DMS153 treated with DMSO at 0.1 percent for 48 hours (cell line): ENCODE data around the gene MAPK10.
"Not testable (repeated sequence)": the region's sequence is repeated elsewhere in the genome, so short reads cannot be mapped to it uniquely, and the experiment has no call there.

Experiments
- DNase-seq: peaks from one replicate; lab custom pipeline; 2025; ENCODE audit not compliant: unreplicated experiment; lab: John Stamatoyannopoulos, UW

MAPK10 gene

DNA sequence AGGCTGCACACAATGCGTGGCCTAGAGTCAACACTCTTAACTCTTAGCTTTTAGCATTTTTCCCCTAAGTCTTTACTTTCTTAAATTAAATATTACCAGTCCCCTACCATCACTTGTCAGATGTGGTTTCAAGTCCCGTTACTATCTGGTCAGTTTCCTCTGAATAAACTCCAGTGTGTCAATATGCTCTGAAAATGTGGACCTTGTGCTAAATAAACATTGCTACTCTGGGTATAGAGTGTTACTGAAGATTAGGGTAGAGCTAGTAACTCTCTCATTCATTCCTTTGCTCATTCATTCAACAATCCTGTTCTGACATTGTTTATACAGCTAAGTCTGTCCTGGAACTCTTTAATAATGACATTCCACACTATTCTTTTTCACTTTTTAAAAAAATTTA, 251.0 kb downstream of the MAPK10 start:
- DNase-seq = no peak

DNA sequence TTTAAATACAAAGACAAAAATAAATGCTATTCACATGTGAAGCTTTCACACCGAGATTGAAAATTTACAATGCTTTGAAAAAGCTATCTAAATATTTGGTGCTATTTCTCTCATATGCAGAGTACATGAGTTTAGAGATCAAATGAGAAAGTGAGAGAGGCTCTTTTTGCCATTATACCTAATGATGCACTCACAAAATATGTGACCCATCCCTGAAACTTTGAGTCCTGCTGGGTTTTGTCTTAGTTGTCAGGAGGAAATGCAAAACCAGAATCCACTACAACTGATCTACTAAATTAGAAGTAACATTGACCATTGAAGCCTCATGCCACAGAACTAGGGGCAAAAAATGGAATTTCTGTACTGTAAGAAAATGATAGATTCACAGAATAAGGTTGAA, 251.7 kb downstream of the MAPK10 start:
- no peak for DNase-seq

DNA sequence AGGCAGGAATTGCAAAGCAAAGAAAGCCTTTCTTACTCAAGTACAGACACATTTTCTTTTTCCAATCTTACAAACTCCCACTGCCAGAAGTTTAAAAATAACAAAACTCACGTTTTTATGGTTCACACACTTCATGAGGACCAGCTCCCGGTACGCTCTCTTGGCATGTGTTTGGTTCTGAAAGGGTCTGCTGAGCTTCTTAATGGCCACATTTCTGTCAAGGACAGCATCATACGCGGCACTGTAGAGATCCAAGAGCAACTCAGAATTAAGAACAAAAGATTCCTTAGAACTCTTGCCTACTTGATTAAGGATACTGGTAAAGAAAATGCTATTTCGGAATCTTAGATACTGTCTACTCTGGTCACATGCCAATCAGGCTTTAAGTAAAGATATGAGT, 252.7 kb downstream of the MAPK10 start:
- no peak for DNase-seq

DNA sequence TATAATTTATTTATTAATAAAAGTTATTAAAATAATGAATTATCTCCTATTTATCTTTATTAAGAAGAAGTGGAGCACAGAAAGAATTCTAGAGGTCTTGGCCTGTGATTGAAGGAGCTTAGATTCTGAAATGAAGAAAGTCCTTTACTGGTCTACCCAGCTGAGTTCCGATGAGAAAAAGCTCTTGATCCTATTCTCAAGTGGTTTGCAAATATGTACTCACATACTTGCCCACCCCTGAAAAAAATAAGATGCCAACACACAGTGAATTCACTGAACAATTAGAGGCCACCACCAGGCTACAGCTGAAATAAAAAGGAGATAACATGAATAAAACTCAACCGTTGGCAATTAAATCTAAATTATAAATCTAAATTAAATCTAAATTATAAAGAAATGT, 253.4 kb downstream of the MAPK10 start:
- DNase-seq = no peak

DNA sequence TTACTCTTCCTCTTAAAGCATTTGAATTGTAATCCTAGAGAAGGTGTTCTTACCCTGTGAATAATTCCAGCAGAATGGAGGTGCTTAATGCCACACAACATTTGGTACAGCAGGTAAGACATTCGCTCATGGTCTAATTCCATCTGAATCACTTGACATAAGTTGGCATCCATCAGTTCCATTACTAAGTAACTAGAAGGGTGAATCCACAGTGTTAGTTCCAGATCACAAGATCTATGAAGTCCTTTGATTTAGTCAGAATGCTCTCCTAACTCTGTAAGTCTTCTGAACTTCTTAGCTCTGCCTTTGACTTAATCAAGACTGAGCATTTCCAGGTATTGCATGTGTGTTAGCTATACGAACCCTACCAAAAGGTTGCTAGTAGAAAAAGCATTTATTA, 258.0 kb downstream of the MAPK10 start:
- no peak for DNase-seq

DNA sequence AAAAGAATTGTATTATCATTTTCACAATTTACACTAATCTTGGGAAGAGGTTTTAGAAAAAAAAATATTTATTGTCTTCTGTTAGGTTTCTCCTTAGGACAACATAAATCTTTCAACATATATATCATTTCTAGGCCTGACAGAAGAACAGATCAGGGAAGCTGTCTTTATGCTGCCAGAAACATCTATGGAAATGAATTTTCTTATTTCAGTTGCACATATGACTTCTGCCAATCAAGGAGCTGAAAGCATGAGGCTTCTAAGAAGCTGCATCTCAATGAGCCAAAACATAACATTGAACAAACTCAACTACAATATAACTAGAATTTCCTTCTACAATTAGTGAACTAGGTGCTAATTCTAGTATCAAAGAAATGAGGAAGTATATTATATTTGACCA, 258.4 kb downstream of the MAPK10 start:
- DNase-seq = no peak

DNA sequence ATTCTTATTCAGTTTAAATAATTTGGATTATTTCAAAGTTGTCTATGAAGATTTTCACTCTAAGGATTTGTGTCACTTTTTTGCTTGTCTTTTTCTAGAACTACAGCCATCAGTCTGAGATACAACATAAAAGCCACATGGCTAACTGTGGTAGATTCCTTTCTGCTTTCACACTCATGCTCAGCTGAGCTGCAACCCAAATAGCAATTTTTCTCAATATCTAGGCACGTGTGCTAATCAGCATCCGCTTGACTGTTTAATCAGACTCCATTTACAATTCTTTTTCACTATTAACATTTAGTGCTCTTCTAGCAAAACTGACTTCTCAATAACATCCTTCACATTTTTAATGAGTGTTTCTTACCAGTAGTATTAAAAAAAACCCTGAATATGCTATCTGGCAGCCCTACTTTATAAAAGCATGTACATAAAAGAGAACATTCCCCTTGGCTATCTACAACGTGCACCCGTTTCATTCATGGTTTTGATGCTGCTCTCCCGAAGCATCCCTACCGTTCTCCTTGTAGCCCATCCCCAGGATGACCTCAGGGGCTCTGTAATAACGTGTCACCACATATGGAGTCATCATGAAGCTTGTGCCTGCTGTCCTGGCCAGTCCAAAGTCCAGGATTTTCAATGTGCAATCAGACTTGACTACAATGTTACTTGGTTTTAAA, 259.2 kb downstream of the MAPK10 start:
- no peak for DNase-seq

DNA sequence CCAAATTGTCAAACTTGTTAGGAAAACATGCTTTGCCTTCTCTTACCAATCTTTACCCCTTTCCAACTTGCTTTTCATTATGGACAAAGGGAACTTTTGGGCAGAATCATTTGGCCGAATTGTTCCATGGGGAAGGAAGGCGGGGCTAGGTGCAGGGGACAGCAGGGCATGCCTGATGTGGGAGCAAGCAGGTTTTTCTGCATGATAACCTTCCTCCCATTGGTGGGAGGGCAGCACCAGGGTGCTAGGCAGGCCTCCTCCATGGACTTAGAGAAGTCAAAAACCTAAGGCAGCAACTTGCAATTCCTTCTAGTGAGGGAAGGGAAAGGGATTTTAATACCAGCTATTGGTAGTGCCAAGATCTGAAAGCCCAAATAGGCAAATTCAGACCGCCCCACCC, 260.5 kb downstream of the MAPK10 start:
- no peak for DNase-seq

DNA sequence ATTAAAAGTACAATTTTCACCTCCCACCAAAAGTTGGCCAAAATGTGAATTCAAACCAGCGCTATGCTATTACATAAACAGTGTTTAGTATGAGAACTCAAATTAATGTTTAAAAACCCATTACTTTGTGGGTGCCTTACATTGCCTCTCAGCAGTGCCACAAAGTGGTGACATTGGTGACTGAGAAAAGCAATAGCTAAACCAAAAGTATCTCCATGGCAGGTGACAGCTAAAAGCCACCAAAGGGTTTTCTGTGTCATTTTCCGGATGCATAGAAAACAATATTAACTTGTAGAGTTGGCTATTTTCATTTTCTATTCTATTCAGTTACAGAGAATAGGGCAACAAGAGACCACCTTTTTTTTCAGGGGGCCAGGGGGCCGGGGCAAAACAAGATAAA, 261.2 kb downstream of the MAPK10 start:
- no peak for DNase-seq

DNA sequence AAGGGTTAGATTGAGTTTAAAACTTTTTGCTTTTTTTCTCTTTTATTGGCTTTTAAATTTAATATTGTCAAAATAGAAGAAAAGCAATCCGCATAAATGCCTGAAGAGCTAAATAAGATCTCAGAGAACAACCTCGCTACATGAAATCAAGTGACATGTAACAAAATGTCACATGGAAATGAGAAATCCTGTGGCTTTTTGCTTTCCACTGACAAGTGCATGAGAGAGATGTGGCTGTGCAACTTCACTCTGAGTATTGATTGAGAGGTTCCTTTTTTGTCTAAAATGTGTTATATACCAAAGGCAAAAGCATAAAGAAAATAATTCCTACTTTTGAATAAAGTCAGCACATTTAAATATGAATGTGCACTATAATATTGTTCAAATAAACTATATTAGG, 263.5 kb downstream of the MAPK10 start:
- no peak for DNase-seq

DNA sequence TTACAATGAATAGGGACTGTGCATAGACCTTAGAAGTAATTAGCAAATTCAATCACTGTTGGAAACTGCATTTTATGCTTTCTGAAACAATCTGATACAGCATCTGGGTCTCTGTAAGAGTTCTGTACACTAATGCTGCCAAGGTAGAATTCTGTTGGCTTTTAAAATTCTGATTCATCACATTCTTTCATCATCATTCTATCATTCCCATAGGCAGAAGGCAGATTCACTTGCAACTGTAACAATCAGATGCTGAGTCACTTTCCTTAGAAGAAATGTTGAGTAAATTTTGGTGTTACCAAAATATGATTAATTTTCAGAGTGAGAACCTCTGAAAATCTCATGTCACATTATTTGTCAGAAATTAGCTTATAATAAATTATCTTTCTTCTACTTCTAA, 267.2 kb downstream of the MAPK10 start:
- no peak for DNase-seq

DNA sequence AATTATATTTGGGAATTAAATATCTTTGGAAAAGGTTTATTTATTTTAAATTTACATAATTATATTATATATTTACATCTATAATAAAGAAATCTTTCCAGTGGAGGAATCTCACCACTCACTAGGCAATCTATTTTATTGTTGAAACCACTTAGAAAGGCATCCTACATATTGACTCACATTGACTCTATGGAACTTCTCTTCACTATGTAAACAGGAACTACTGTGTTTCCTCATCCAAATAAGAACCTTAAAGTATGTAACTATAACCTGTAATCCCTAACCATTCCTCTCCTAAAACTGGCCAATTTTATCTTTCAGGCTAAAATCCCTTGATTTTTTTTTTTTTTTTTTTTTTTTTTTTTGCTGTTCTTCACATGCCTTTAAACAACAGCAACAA, 268.7 kb downstream of the MAPK10 start:
- DNase-seq = no peak

DNA sequence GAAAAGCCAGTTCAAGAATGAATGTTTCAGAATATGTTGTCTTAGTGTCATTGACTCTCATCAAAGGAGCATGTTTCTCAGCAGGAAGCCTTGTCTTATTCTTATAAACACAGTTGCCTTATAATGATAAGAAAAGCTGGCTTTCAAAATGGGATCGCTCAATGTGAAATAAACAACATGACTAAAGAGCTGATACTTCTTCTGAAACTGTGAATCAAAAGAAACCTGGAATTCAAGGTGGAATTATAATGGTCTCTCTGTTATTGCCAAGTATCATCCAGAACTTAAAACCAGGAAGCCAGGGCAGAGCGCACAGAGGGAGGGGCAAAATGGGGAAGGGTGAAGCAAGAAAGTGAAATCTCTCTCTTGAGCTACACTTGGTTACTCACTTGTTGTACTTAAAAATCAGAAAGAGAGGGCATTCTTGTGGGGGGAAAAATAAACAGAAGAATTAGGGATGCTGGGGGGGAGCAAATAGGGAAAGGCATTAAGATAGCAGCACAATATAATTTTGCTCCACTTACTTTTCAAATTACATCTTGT, 270.0 kb downstream of the MAPK10 start:
- DNase-seq = no peak

DNA sequence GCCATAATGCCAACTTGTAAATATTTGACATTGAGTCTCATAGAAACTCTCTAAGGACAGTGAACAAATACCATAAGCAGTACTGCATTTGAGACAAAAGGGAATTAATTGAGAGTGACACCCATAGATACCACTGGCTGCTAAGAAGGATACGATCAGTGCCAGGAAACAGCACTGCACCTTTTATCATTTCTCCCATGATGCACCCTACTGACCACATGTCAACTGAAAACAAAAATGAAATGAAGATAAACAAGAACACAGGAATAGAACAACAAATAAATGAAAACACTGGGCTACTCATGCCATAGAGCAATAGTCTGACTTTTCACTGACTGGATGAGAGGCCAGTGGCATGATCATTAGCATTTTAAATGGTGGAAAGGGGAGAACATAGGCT, 270.8 kb downstream of the MAPK10 start:
- no peak for DNase-seq

DNA sequence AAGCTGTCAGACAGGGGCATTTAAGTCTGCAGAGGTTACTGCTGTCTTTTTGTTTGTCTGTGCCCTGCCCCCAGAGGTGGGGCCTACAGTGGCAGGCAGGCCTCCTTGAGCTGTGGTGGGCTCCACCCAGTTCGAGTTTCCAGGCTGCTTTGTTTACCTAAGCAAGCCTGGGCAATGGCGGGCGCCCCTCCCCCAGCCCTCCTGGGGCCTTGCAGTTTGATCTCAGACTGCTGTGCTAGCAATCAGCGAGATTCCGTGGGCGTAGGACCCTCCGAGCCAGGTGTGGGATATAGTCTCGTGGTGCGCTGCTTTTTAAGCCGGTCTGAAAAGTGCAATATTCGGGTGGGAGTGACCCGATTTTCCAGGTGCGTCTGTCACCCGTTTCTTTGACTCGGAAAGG, 284.1 kb downstream of the MAPK10 start:
- DNase-seq = not testable (repeated sequence)

DNA sequence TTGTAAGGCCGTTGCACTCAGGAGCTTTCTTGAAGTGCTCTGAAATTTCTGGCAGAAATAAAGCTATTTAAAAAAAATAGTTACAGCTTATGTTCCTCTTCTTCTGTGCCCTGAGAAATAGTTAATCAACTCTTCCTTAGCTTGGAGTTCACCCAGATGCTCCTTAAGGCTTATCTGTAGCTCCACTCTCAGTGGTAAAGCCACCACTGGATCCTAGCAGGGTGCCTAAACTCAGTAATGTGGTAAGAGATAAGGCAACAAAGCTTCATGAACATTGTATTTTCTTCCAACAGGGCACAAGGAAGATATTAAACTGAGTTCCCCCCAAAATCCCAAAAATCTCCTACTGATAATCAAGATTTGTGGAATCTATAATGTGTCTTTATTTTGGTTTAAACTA, 299.5 kb downstream of the MAPK10 start:
- no peak for DNase-seq

DNA sequence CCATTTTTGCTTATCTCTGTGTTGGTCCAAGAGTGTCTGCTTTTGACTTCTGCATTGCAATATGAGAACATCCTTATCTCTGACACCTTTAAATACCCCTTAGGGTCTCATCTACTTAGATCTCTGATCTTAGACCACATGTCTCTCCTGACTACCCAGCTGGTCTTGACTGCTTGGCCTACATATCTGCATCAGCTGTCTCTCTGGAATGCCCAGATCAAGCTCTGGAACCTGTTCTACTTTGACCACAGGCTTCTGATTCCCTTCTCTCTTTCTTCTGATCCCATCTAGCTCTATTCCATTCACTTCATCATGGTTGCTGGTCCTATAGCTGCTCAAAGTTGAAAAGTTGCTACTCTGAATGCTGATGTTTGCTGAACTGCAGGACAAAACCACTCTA, 301.2 kb downstream of the MAPK10 start:
- no peak for DNase-seq

DNA sequence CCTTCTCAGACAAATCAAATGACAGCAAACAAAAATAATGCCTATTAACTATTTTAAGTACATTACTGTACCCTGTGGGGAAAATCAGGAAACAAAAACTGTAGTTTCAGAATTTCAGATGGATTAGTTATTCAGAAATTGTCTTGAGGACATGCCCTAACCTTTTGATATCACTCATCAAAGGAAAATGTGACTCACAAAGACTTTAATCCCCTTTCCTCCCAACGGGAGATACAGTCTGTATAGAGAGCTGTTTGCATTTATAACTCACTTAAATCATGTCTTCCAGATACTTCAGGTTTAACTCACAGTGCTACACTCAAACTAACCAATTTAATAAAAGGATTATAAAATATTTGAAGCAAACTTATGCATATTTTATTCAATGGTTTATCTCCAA, 304.0 kb downstream of the MAPK10 start:
- no peak for DNase-seq

DNA sequence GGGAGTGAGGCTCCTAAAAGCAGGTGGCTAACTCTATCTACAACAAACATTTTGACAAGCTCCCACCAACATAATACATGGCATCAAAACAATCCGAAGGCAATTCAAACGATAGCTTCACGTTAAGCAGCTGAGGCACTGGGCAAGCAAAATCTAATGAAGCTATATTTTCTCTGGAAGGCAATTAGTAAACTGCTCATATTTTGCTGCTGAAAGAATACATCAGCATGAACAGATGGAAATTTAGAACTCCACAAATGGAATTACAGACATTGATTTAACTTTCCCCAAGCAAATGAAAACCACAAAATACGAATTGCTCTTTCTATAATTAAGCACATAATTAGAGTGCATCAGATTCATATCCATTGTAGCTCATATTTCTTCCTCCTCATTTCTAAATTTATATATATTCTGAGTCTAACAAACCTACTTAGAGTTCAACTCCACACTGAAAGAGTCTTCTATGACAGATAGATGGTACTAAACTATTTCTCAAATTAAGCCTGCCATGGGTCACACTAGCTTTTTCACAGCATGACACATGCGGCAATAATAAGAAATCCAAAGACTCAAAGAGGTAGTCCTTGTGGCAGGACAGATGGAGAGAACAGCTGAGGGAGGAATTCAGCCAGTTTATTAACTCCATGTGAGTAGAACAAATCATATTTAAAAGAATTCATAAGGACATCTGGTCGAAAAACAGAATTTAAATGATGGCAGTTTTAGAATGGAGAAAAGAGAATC, 305.4 kb downstream of the MAPK10 start:
- no peak for DNase-seq

DNA sequence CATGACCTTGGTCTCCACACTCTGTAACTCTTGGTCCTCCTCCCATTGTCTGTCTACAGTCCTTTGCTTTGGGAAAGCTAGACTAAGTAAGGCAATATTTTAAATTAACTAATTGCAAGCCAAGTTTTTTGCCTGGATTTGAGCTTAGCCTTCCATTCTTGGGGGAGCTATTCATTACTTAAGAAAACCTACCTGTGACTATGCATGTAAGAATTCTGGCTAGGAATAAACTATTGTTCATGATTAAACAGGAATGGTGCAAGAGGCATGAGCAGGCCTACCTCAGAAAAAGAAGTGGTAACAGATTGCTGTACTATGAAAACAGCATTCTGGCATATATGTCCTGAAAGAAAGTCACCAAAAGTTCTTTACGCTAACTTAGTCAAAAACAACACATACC, 309.4 kb downstream of the MAPK10 start:
- DNase-seq = no peak

DNA sequence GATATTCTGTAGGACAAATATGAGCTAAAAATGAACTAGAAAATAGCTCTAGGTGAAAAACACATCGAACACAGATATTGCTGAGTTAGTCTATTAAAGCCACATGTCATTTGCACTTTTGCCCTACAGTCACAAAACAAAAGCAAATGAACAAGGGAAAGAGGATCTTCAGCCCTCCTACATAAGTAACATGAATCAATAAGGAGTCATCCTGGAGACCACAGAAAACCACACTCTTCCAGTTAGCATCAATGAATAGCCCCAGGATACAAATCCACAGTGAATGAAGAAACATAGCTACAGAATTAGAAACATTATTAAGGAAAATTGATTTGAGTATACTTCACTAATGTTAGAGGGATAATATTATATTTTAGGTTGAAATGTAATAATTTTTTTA, 311.4 kb downstream of the MAPK10 start:
- no peak for DNase-seq

DNA sequence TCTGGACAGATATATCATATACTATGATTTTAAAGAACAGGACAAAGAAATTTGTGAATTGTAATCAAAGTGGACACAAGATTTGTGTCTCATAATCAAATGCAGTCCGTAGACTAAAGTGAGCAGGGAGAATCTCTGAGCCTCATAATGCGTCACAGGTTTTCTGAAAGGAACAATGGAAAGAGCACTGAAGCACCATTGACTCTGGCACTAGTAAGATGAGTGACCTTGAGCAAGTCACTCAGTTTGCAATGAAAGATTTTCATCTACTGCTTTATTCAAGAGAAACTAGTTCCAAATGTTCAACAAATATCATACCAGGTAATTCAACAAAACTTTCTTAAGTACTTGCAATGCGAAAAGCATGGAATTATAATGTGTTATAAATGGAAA, 315.3 kb downstream of the MAPK10 start:
- no peak for DNase-seq
